H9 (cell line): ENCODE measurements around the gene PELI3. TPM values are rescaled to one million over a fixed set of nuclear protein-coding genes. Genes with fewer than 3 reads are reported as not detected.

Source experiments
- DNase-seq: peaks from one replicate; pipeline ENCODE4 v3.0.0-alpha.2; 2017
- H2AFZ ChIP-seq: one replicate; pipeline ENCODE4 v1.6.1; 2013; ENCODE audit warnings: mild to moderate bottlenecking, low read length, control low read depth, moderate library complexity
- H2AK5ac ChIP-seq: 2 replicates; pipeline ENCODE4 v1.6.1; 2013; ENCODE audit warnings: low read length, control low read depth, mixed read lengths; ENCODE audit not compliant: insufficient read length
- H2BK120ac ChIP-seq: one replicate; pipeline ENCODE4 v1.6.1; 2013; ENCODE audit warnings: low read depth, mild to moderate bottlenecking, low read length, control low read depth, inconsistent platforms; ENCODE audit not compliant: poor library complexity, severe bottlenecking
- H2BK12ac ChIP-seq: 2 replicates; pipeline ENCODE4 v1.6.1; 2013; ENCODE audit warnings: low read length, control low read depth, mixed read lengths, low read depth; ENCODE audit not compliant: insufficient read length
- H2BK15ac ChIP-seq: 2 replicates; pipeline ENCODE4 v1.6.1; 2013; ENCODE audit warnings: low read depth, low read length, control low read depth
- H2BK20ac ChIP-seq: one replicate; pipeline ENCODE4 v1.6.1; 2013; ENCODE audit warnings: low read depth, mild to moderate bottlenecking, low read length, control low read depth, inconsistent platforms; ENCODE audit not compliant: poor library complexity, severe bottlenecking
- H2BK5ac ChIP-seq: 2 replicates; pipeline ENCODE4 v1.6.1; 2013; ENCODE audit warnings: low read length, control low read depth, mixed read lengths; ENCODE audit not compliant: insufficient read length
- H3K14ac ChIP-seq: 2 replicates; pipeline ENCODE4 v1.6.1; 2013; ENCODE audit warnings: low read length, control low read depth; ENCODE audit not compliant: insufficient read depth
- H3K18ac ChIP-seq: 2 replicates; pipeline ENCODE4 v1.6.1; 2013; ENCODE audit warnings: low read depth, mild to moderate bottlenecking, mixed read lengths, low read length, control low read depth; ENCODE audit not compliant: insufficient read length
- H3K23ac ChIP-seq: 2 replicates; pipeline ENCODE4 v1.6.1; 2013; ENCODE audit warnings: low read length, control low read depth, mixed read lengths, low read depth; ENCODE audit not compliant: insufficient read length
- H3K23me2 ChIP-seq: 2 replicates; pipeline ENCODE4 v1.6.1; 2013; ENCODE audit warnings: low read depth, mild to moderate bottlenecking, mixed read lengths, low read length, control low read depth; ENCODE audit not compliant: insufficient read length, poor library complexity, severe bottlenecking
- H3K27ac ChIP-seq: 2 replicates; pipeline ENCODE4 v1.5.1; 2013; ENCODE audit warnings: low read length, control low read depth, mixed read lengths, low read depth; ENCODE audit not compliant: insufficient read length
- H3K27me3 ChIP-seq: 2 replicates; pipeline ENCODE4 v1.6.1; 2013; ENCODE audit warnings: low read length, control low read depth, inconsistent platforms; ENCODE audit not compliant: insufficient read depth
- H3K4ac ChIP-seq: 2 replicates; pipeline ENCODE4 v1.6.1; 2013; ENCODE audit warnings: low read depth, mild to moderate bottlenecking, control low read depth, inconsistent platforms, low read length, moderate library complexity
- H3K4me1 ChIP-seq: 2 replicates; pipeline ENCODE4 v1.6.1; 2013; ENCODE audit warnings: low read length, control low read depth, inconsistent platforms; ENCODE audit not compliant: insufficient read depth
- H3K4me2 ChIP-seq: 2 replicates; pipeline ENCODE4 v1.6.1; 2013; ENCODE audit warnings: low read length, control low read depth, mixed read lengths; ENCODE audit not compliant: insufficient read length, insufficient read depth
- H3K56ac ChIP-seq: 2 replicates; pipeline ENCODE4 v1.6.1; 2013; ENCODE audit warnings: low read depth, mild to moderate bottlenecking, mixed read lengths, low read length, control low read depth; ENCODE audit not compliant: insufficient read length
- H3K79me1 ChIP-seq: 2 replicates; pipeline ENCODE4 v1.6.1; 2013; ENCODE audit warnings: low read depth, mild to moderate bottlenecking, moderate library complexity, low read length, control low read depth, inconsistent platforms; ENCODE audit not compliant: insufficient read depth, poor library complexity, severe bottlenecking
- H3K79me2 ChIP-seq: 2 replicates; pipeline ENCODE4 v1.6.1; 2013; ENCODE audit warnings: low read length, control low read depth, inconsistent platforms; ENCODE audit not compliant: insufficient read depth
- H3K9ac ChIP-seq: 2 replicates; pipeline ENCODE4 v1.6.1; 2013; ENCODE audit warnings: low read length, control low read depth, mixed read lengths; ENCODE audit not compliant: insufficient read length; ENCODE audit errors: extremely low read depth
- H3K9me3 ChIP-seq: one replicate; pipeline ENCODE4 v1.6.1; 2013; ENCODE audit warnings: low read depth, low read length, inconsistent platforms; ENCODE audit not compliant: control insufficient read depth
- H3T11ph ChIP-seq: one replicate; pipeline ENCODE4 v1.6.1; 2013; ENCODE audit warnings: mild to moderate bottlenecking, low read length, control low read depth, inconsistent platforms
- H4K20me1 ChIP-seq: one replicate; pipeline ENCODE4 v1.6.1; 2013; ENCODE audit not compliant: control insufficient read depth, insufficient read length, insufficient read depth
- H4K5ac ChIP-seq: 2 replicates; pipeline ENCODE4 v1.6.1; 2013; ENCODE audit warnings: low read depth, mild to moderate bottlenecking, mixed read lengths, low read length, control low read depth; ENCODE audit not compliant: insufficient read length
- H4K8ac ChIP-seq: replicated peaks from 2 replicates; pipeline ENCODE4 v1.6.1; 2013; ENCODE audit warnings: low read length, control low read depth, mixed read lengths, low read depth; ENCODE audit not compliant: insufficient read length
- H4K91ac ChIP-seq: 2 replicates; pipeline ENCODE4 v1.6.1; 2013; ENCODE audit warnings: low read depth, mild to moderate bottlenecking, moderate library complexity, mixed read lengths, low read length, control low read depth; ENCODE audit not compliant: insufficient read length
- H3K27ac Mint-ChIP-seq, 3 experiments: 2 replicates in 2 of 3; 3 replicates in 1 of 3; pipeline ENCODE4 v1.8.0; 2020 to 2021; ENCODE audit warnings: mixed read lengths in 3 of 3, mild to moderate bottlenecking in 1 of 3, moderate library complexity in 1 of 3
- H3K27me3 Mint-ChIP-seq: 2 replicates; pipeline ENCODE4 v1.8.0; 2021; ENCODE audit warnings: low read depth, mild to moderate bottlenecking, moderate library complexity, mixed read lengths
- H3K36me3 Mint-ChIP-seq, 3 experiments: 2 replicates in 2 of 3; 3 replicates in 1 of 3; pipeline ENCODE4 v1.8.0; 2020 to 2021; ENCODE audit warnings: low read depth in 3 of 3, mixed read lengths in 3 of 3; ENCODE audit not compliant: insufficient read depth in 1 of 3
- H3K4me1 Mint-ChIP-seq, 2 experiments: 2 replicates each; pipeline ENCODE4 v1.8.0; 2020; ENCODE audit warnings: mixed read lengths in 2 of 2
- H3K4me3 Mint-ChIP-seq, 2 experiments: 2 replicates in 1 of 2; 3 replicates in 1 of 2; pipeline ENCODE4 v1.8.0; 2020 to 2021; ENCODE audit warnings: mild to moderate bottlenecking in 2 of 2, mixed read lengths in 2 of 2, moderate library complexity in 1 of 2
- H3K9me3 Mint-ChIP-seq, 2 experiments: 2 replicates in 1 of 2; 3 replicates in 1 of 2; pipeline ENCODE4 v1.8.0; 2020; ENCODE audit warnings: mild to moderate bottlenecking in 2 of 2, mixed read lengths in 2 of 2, moderate library complexity in 1 of 2
- CTCF ChIP-seq: fragments of 200-600 bp; sonication (generic); conservative IDR thresholded peaks from 3 replicates; pipeline ENCODE4 v1.8.0; 2021; ENCODE audit warnings: antibody characterized with exemption, mild to moderate bottlenecking
- WGBS: extraction: QIAGEN DNeasy Blood & Tissue Kit; methylation state at CpG from one replicate; pipeline ENCODE4 v1.1.7; 2013; ENCODE audit warnings: missing lambda C conversion rate, low lambda C conversion rate, mixed read lengths; ENCODE audit not compliant: insufficient read length; ENCODE audit errors: extremely low coverage; 5-methylcytosine and 5-hydroxymethylcytosine counted together
- total RNA-seq: library from RNA; stranded (reverse); gene quantifications from 2 replicates; pipeline ENCODE4 v1.2.1, GENCODE V29; 2021

Gene PELI3
- total RNA-seq, 1 experiment from 2014 or later = 10.3 TPM

- H3K23me2 ChIP-seq = no peaks in the 10 kb centered on the region
- H2AFZ ChIP-seq = no peak overlapping the region
- H3T11ph ChIP-seq = no peak overlapping the region
- no peak for DNase-seq
- H3K4ac ChIP-seq = no peak overlapping the region
- H3K18ac ChIP-seq = no peak overlapping the region
- Mint-ChIP-seq H3K27ac (no peak overlapping the region), H3K36me3 (peaks cover 18 to 68% (median 35%) of the 10 kb centered on the region in 3 experiments; a peak in 6 of 7 replicates), H3K9me3 (no peaks in the 10 kb centered on the region), H3K4me3 (no peak overlapping the region), H3K4me1 (peaks cover 6 to 11% of the 10 kb centered on the region in 2 experiments), H3K27me3 (no peaks in the 10 kb centered on the region)
- no peak overlapping the region for H2BK120ac ChIP-seq
- H3K9me3 ChIP-seq = no peaks in the 10 kb centered on the region
- H3K27ac ChIP-seq = no peak overlapping the region
- H3K79me1 ChIP-seq = no peaks in the 10 kb centered on the region
- H4K5ac ChIP-seq = no peak overlapping the region
- H3K56ac ChIP-seq = no peak overlapping the region
- no CpG with 5 or more reads among the region's 7 CpGs for WGBS
- H3K4me1 ChIP-seq = no peaks in the 10 kb centered on the region
- no peak overlapping the region for H4K91ac ChIP-seq
- H3K79me2 ChIP-seq = no peaks in the 10 kb centered on the region
- no peak overlapping the region for H2BK20ac ChIP-seq
- no peak for TF ChIP-seq CTCF
- H2BK12ac ChIP-seq = no peak overlapping the region
- no peaks in the 10 kb centered on the region for H3K27me3 ChIP-seq
- H2BK5ac ChIP-seq = no peak overlapping the region
- no peak overlapping the region for H3K14ac ChIP-seq
- H3K9ac ChIP-seq = no peak overlapping the region
- no peak overlapping the region for H2AK5ac ChIP-seq
- no peak overlapping the region for H3K23ac ChIP-seq
- no peaks in the 10 kb centered on the region for H4K20me1 ChIP-seq
- no peak overlapping the region for H2BK15ac ChIP-seq
- H4K8ac ChIP-seq = no peak overlapping the region
- no peak overlapping the region for H3K4me2 ChIP-seq
These were observed 27.8 kb downstream of the PELI3 start for GRCh38 chr11:66494458-66494857.
